Ascending aorta (tissue), 2 donors: ENCODE data around the gene SF3B6. TPM values are rescaled to one million over a fixed set of nuclear protein-coding genes. Genes with fewer than 3 reads are reported as not detected.

Source experiments
- DNase-seq, 2 donors: peaks; one replicate each; pipeline ENCODE4 v3.0.0-alpha.2; 2019; ENCODE audit warnings: low spot score in 2 of 2
- H3K27ac ChIP-seq, 2 donors: fragments of 200-600 bp; sonication (generic); one replicate each; pipeline ENCODE4 v1.5.1; 2016 to 2017; ENCODE audit warnings: mild to moderate bottlenecking in 1 of 2
- H3K27me3 ChIP-seq: fragments of 200-600 bp; sonication (generic); one replicate; pipeline ENCODE4 v1.5.1; 2017
- H3K36me3 ChIP-seq, 2 donors: fragments of 200-600 bp; sonication (generic); one replicate each; pipeline ENCODE4 v1.5.1; 2016
- H3K4me1 ChIP-seq, 2 donors: fragments of 200-600 bp; sonication (generic); one replicate each; pipeline ENCODE4 v1.5.1; 2016 to 2017; ENCODE audit warnings: mild to moderate bottlenecking in 1 of 2
- H3K4me3 ChIP-seq, 2 donors: fragments of 200-600 bp; sonication (generic); one replicate each; pipeline ENCODE4 v1.5.1; 2016 to 2017; ENCODE audit warnings: mild to moderate bottlenecking in 1 of 2
- H3K9me3 ChIP-seq, 2 donors: fragments of 200-600 bp; sonication (generic); one replicate each; pipeline ENCODE4 v1.5.1; 2016
- CTCF ChIP-seq, 3 experiments: fragments of 200-600 bp in 2 of 3; fragments of 450-650 bp in 1 of 3; sonication (generic) in 2 of 3; IDR thresholded peaks; one replicate each; pipeline ENCODE4 v1.5.1; 2016 to 2019; ENCODE audit warnings: antibody characterized with exemption in 3 of 3, mild to moderate bottlenecking in 1 of 3, moderate library complexity in 1 of 3
- intact Hi-C: fragments of 100-400 bp; cut with DNase I; formaldehyde crosslinking; loops from one replicate; pipeline ENCODE4 v1.15.1; 2023
- total RNA-seq: library from RNA; depleted of rRNA; stranded (reverse); fragments of >200 nt; gene quantifications from one replicate; pipeline ENCODE4 v1.1.0, GENCODE V29; 2016

Gene SF3B6
- total RNA-seq, 1 donor from 2014 or later, result 26.9 TPM

- H3K36me3 ChIP-seq, result no peaks in the 10 kb centered on the region
- H3K27me3 ChIP-seq, result no peaks in the 10 kb centered on the region
- DNase-seq, result no peak
- TF ChIP-seq CTCF (IDR thresholded peaks at IDR 0.05), result no peak
- H3K9me3 ChIP-seq, result no peaks in the 10 kb centered on the region
- H3K27ac ChIP-seq, result peak overlapping the region; percentile 49 to 54
- intact Hi-C loops, result loop anchor here (10.0 kb wide), 1 partner anchor 243 kb away; the partner anchor contains the start of gene ITSN2
- peaks cover 0 to 8% of the 10 kb centered on the region in 2 donors for H3K4me1 ChIP-seq
- H3K4me3 ChIP-seq, result no peak overlapping the region
Observed at GRCh38 chr2:24121469-24121868, 45.3 kb upstream of the SF3B6 start.

- intact Hi-C loops, result loop anchor here (10.0 kb wide), 1 partner anchor 244 kb away; the partner anchor contains the start of gene ITSN2
- DNase-seq, result no peak
- TF ChIP-seq CTCF (IDR thresholded peaks at IDR 0.05), result no peak
- Histone ChIP-seq H3K4me1 (peaks cover 0 to 8% of the 10 kb centered on the region in 2 donors), H3K4me3 (no peak overlapping the region), H3K27ac (peak overlapping the region; percentile 49 to 54), H3K9me3 (no peaks in the 10 kb centered on the region), H3K27me3 (no peaks in the 10 kb centered on the region), H3K36me3 (no peaks in the 10 kb centered on the region)
Observed at GRCh38 chr2:24121066-24121465, 44.9 kb upstream of the SF3B6 start.

- H3K4me3 ChIP-seq, result no peak overlapping the region
- peaks cover 0 to 3% of the 10 kb centered on the region in 2 donors for H3K4me1 ChIP-seq
- H3K9me3 ChIP-seq, result no peaks in the 10 kb centered on the region
- TF ChIP-seq CTCF (IDR thresholded peaks at IDR 0.05), result no peak
- intact Hi-C loops, result no loop called here
- DNase-seq, result no peak
- H3K27me3 ChIP-seq, result no peaks in the 10 kb centered on the region
- peaks cover 0 to 4% of the 10 kb centered on the region in 2 donors for H3K36me3 ChIP-seq
- H3K27ac ChIP-seq, result no peak overlapping the region
Observed at GRCh38 chr2:24117902-24118301, 41.8 kb upstream of the SF3B6 start.

GRCh38 chr2:24115057-24115456, 38.9 kb upstream of the SF3B6 start:
- Histone ChIP-seq H3K27me3 (no peaks in the 10 kb centered on the region), H3K9me3 (no peaks in the 10 kb centered on the region), H3K27ac (no peak overlapping the region), H3K36me3 (peaks cover 0 to 4% of the 10 kb centered on the region in 2 donors), H3K4me1 (no peaks in the 10 kb centered on the region), H3K4me3 (no peak overlapping the region)
- no peak for TF ChIP-seq CTCF (IDR thresholded peaks at IDR 0.05)
- no peak for DNase-seq
- intact Hi-C loops, result no loop called here

- intact Hi-C loops, result no loop called here
- Histone ChIP-seq H3K4me3 (no peak overlapping the region), H3K4me1 (no peaks in the 10 kb centered on the region), H3K27ac (no peak overlapping the region), H3K36me3 (peaks cover 0 to 4% of the 10 kb centered on the region in 2 donors), H3K9me3 (no peaks in the 10 kb centered on the region), H3K27me3 (no peaks in the 10 kb centered on the region)
- TF ChIP-seq CTCF (IDR thresholded peaks at IDR 0.05), result no peak
- no peak for DNase-seq
Observed at GRCh38 chr2:24111407-24111901, 35.3 kb upstream of the SF3B6 start.
